ENCODE data around the gene DLX4.
A peak's percentile ranks its signal among the peaks of the same experiment; 100 is the strongest.

DLX4 gene

DNA sequence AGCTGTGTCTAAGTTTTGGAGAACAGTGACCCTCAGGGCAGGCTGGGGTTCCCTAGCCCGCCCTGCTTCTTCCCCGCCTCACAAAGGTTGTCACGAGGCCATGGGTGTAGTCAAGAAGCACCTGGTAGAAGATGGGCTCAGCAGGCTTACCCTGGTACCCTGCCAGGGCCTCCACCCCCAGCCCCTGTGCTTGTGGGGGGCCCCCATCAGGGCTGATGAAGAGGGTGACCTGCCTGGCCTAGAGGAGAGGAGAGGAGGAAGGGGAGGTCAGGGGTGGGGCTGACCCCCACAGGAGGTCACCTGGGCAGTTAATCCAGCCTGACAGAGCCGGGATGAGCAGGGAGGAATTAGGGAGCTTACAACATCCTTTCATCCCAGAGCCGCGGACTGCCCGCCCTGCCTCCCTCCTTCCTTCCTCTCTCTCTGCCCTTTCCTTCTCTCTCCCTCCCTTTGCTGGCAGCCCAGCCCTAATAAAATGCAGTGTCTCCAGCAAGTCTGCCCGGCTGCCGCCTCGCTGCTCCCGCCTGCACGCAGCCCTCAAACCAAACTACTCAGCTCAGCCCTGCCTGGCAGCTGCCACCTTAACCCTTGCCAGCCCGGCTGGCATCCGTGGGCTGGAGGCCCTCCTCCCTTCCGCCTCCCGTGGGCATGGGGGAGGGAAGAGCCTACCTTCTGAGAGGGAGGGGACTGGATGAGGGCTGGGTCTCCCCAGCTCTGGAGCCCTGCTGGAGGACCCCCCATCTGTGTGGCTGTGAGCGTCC, 18.9 kb downstream of the DLX4 start:
- DNase-seq (ENCODE audit: low read depth) = no peak

DNA sequence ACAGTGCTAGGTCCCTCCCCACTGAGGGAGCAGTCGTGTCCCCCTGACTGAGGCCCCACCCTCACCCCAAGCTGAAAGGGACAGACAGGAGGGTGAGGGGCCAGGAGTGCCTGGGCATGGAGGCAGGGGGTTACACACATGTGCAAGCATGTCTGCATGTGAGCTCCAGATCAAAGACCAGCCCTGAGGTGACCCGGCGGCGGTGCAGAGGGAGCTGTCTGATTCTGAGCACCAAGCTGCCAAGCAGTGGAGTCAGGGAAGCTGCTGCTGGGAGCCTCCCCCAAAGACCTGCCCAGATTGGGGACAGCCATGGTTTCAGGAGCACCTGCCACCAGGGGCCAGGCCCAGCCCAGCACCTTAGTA, 20.5 kb downstream of the DLX4 start:
- DNase-seq (ENCODE audit: low read depth) = no peak

DNA sequence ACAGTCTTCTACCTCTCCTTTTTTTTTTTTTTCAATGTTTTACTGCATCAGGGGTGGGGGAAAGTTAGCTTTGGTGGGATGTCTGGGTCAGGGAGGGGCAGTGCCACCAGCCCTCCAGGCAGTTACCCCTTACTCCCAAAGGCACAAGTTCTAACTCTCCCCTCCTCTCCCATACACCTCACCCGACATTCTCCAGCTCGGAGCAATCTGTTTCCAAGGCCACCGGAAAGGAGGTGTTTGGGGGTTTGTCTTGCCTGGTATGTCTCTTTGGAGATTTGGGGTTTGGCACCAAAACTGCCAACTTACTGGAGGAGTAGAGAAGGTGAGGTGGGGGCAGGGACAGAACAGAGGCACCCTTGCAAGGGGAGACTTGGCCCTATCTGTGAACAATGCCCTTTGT, 21.3 kb downstream of the DLX4 start:
- DNase-seq (ENCODE audit: low read depth) = no peak

DNA sequence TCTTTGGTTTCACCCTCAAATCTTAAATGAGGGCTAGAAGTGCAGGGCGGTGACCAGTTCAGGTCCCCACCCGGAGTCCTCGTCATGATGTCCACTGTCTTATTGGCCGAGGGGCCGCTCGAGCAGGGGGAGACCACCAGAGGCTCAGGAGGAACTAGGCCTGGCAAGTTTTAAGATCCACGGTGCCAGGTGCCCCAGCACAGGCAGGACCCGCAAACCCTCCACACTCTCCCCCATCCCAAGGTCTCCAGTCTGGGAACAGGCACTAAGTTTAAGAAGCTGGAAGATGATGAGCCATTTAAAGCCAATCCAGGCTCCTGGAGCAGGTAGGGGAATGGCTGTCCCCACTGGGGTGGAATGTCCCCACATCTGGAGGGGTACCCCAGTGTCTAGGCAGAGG, 21.9 kb downstream of the DLX4 start:
- no peak for DNase-seq (ENCODE audit: low read depth)

- DNase-seq (ENCODE audit: low read depth) = no peak
These were observed 22.4 kb downstream of the DLX4 start for GRCh38 chr17:49991409-49991808.

DNA sequence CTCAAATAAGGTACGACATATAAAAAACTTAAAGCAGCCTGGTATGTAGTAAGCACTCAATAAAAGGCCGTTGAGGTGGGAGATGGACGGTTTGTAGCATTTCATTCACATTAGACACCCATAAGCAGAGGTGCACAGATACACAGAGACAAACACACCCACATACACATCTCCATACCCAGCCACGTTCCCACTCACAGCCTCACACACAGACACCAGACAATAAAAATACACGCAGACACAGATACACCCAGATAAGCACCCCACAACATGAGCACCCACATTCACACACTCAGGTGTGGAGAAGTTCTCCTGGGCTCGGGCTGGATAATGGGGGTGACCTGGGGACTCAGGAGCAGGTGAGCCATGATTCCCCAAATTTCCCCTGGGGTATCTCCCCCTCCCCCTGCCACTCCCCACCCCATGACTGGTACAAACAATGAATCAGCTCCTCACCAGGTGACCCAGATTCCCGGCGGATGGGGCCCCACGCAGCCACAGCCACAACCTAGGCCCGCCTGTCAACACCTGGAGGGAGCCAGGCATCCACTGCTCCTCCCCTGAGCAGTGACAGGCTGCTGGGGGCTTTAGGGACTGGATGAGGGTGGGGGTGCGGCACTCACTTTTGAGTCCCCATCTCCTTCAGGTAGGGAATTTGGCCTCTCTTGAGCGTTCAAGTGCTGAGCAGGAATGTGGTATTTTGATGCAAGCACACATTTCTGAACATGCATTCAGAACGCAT, 23.4 kb downstream of the DLX4 start:
- DNase-seq (ENCODE audit: low read depth) = no peak

GRCh38 chr17:49992933-49993422, 24.0 kb downstream of the DLX4 start:
- DNase-seq (ENCODE audit: low read depth) = no peak

DNA sequence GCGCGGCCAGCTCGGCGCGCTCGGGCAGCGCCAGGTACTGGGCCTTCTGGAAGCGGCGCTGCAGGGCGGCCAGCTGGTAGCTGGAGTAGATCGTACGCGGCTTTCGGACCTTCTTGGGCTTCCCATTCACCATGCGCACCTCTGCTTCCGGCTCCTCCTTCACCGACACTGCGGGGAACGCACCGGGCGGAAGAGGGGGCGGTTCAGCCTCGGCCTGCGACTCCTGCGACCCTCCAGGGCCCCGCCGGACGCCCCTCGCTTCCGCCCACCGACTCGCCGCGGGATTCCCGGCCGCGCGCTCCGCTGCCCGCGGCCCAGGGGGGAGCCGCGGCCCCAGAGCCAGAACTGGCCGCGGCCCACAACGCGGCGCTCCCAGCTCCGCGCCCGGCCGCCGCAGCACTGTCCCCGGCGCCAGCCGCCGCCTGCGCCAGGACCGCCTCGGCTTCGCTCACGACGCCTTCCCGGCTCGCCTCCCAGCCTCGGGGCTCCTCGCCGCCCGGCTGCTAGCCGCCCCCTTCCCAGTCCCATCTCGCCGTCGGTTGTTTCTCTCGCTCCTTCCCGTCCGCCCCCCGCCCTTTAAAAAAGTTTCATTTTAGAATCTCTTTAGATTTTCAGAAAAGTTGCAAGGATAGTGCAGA, 24.6 kb downstream of the DLX4 start:
- DNase-seq (ENCODE audit: low read depth) = no peak

DNA sequence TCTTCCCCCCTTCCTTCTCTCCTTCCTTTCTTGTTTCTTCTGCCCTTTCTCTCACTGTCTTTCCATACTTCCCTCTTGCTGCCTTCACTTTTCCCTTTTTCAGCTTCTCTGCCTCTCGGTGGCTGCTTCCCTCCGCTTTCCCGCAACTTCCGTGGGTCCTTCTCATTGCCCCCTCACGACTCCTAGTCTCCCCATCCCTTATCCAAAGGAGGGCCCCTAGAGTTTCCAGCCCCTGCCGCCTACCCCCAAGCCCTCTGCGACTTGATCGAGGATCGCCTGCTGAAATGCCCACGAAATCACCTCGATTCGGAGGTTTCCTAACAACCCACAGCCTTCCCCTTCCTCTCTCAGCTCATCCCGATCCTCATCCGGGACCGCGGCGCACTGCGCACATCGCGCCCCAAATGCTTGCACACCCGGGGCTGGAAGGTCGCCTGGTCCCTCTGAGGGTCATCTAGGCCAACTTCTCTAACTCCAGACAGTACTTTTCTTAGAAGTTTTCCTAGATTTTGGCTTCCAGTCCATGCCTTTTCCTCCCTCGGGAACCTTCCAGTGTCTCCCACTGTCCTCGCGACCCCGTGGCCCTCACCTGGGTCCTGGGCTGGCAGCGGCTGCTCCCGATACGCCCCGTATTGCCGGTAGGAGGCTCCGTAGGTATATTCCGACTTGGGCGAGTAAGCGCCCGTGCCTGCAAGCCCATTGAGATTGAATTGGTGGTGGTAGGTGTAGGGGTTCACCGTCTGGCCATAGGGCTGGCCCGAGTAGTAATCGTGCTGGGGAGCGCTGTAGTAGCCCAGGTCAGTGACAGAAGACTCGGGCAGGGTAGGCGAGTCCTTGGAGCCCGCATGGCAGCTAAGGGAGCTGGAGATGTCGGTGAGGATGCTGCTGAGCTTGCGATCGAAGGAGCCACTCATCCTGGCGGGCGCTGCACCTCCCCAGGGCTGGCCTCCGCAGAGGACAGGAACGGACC, 25.4 kb downstream of the DLX4 start:
- no peak for DNase-seq (ENCODE audit: low read depth)

DNA sequence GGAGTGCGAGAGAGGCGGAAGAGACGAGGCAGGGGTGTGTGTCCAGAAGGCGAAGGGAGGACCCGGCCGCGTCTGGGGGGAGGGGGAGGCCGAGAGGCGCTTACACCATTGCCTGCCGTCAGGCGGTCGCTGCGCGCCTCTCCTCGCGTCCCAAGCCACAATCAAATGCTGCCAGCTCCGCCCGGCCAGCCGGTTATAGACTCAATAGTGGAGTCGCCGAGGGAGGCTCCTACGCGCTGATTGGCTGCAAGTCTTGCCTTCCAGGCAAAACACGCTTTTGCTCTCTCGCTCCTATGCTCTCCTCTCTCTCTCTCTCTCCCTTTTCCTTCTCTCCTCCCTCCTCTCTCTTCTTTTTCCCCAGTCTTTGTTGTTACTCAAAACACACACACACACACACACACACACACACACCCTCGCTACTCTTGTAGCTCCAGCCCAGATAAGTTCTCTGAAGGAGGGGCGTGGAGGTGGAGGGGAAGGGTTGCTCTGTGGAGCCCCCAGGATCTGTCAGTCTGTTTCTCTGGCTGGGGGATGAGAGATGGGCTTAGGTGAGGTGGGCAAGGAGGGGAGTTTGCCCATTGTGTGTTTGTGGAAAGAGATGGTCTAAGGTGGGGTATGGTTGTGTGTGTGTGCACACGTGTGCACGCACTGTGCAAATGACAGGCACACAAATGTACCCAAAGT, 26.2 kb downstream of the DLX4 start, which contains the start of gene DLX3:
DLX3 (minus strand) TSS at position 170 of the 684 bp plus-strand sequence. CDS start 226 bp downstream, outside the sequence.
- DNase-seq (ENCODE audit: low read depth) = no peak

GRCh38 chr17:49996121-49996494, 27.1 kb downstream of the DLX4 start:
- DNase-seq (ENCODE audit: low read depth) = no peak

GRCh38 chr17:49996495-49997300, 27.7 kb downstream of the DLX4 start:
- peak; percentile 51 for DNase-seq (ENCODE audit: low read depth)

DNA sequence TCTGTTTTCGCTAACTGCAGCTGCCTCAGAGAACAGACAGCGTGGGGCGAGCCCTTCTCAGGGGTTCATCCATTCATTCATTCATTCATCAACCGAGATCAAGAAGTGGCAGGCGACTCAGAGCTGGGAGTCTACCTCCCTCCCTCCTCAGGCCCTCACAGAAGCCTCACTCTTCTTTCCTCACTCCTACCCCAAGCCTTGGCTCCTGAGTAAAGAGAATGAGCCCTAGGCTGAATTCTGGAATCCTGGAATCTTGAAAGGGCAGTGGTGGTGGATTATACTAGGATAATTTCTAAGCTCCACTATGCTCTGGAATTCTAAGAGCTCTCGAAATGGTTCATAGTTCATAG, 28.3 kb downstream of the DLX4 start:
- no peak for DNase-seq (ENCODE audit: low read depth)

DNA sequence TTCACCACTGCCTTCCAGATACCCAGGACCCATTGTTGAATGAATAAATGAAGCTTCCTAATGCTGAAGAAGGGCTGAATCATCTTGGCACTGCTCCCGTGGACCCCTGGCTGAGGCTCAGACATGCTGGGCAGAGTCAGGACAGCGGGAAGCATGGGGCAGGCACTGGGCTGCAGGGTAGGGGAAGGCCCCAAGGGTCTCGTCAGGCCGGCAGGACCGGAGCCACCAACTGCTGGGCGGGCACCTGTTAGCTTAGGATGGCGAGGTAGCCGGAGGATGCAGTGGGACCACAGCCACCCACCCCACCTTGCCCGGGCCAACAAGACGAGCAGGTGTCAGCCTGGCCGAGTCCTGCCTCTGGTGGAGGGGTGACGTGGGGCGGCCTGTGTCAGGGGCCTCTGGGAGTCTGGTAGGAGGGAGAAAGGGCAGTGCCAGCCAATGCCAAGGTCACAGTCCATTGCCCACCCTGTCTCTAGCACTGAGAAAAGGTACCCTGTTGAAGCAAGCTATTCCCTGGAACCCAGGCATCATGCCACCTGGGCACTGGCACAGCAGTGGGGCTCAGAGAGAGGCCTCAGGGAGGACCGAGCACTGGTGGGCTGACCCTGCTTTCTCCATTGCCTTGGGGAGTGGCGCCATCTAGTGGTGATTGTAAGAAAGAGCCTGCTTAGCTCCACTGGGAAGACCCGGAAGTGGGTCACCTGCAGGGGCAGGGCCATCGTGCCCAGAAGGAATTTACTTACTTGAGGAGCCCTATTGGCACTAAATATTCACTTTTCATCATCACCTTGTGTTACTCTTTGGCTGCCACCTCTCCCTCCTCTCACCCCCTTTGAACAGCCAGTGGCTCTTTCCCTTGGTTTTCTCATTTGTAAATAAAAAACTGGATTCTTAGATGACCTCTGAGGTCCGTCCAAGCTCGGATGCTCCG, 29.0 kb downstream of the DLX4 start:
- peak; percentile 65 for DNase-seq (ENCODE audit: low read depth)

DNA sequence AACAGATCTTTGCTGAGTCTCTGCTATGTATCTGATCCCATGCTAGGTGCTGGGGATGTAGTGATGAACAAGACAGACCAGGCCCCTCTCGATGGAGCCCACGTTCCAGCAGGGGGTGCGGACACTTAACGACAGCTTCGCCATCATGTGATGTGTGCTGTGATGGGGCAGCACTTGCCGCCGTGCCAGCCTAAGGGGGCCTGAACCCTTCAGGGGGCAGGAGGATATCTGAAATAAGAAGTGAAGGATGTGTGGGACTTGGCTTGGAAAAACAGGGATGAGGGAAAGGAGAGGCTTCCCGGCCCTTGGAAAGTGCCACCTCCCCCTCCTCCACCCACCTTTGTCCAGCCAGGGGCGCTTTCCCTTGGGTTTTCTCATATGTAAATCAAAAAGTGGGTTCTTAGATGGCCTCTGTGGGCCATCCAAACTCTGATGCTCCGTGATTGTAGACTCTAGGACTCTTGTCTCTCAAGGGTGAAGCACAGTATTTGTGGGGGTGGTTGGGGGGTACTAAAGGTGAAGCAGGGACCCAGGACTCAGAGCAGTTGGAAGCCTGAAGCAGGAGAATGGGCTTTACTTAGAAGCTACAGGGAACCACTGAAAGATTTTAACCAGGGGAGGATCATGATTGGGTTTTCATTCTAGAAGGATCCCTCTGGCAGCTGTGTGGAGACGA, 30.0 kb downstream of the DLX4 start:
- DNase-seq (ENCODE audit: low read depth) = no peak

DNA sequence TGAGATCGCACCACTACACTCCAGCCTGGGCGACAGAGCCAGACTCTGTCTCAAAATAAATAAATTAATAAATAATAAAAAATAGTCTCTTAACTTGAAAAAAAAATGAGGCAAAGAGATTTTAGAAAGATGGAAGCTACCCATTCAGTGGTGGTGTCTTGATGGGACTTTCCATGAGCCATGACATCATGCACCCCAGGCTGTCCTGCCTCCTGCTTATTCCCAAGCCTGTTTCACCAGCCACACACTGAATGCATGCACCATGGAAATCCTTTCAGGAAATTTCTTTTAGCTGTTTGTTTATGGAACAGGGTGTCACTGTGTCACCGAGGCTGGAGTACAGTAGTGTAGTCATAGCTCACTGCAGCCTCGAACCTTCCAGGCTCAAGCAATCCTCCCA, 34.9 kb downstream of the DLX4 start:
- DNase-seq (ENCODE audit: low read depth) = no peak

DNA sequence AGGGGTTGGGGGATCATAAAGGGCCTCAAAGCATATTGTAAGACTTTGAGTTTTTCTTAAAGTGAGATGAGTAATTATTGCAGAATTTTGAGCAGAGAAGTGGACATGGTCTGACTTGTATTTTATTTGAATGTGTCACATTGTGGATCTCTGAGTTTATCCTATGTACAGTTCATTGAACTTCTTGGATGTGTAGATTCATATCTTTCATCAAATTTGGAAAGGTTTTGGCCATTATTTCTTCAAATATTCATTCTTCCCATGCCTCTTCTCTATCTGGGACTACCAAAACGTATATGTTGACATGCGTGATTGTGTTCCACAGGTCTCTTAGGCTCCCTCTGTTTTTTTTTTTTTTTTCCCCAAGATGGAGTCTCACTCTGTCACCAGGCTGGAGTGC, 40.3 kb downstream of the DLX4 start:
- DNase-seq (ENCODE audit: low read depth) = no peak

DNA sequence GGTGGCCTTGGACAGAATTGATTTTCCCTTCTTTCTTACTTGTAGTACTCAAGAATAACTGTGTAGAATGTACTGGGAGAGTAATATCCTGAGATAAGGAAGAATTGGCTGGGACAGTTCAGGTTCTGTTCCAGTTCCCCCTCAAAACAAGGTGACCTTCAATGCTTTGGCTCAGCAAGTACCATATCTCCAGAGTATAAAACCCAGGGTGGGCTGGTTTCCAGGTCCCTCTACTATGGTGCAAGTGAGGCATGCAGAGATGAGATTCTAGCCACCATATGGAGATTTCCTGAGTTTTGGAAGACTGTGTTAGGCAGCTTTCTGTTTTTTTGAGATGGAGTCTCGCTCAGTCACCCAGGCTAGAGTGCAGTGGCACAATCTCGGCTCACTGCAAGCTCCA, 44.1 kb downstream of the DLX4 start:
- no peak for DNase-seq (ENCODE audit: low read depth)
